Measurements from ENCODE around the gene GLCCI1. TPM values are rescaled to one million over a fixed set of nuclear protein-coding genes. Genes with fewer than 3 reads are reported as not detected.

GLCCI1 gene
- 10 to 100 TPM; 15.6 to 24.0 (median 21.7) TPM for total RNA-seq

GRCh38 chr7:7968544-7969305 is at the start of gene GLCCI1:
Gene GLCCI1 (plus strand): TSS chr7:7968796. CDS start chr7:7969351, 555 bp downstream.
- TF ChIP-seq CTCF (IDR thresholded peaks at IDR 0.05; ENCODE audit: low read depth) = no peak

GRCh38 chr7:7919449-7919945 is 49.1 kb upstream of the GLCCI1 start:
- no peak for TF ChIP-seq CTCF (IDR thresholded peaks at IDR 0.05; ENCODE audit: low read depth)

GRCh38 chr7:7920056-7920455 is 48.5 kb upstream of the GLCCI1 start:
- TF ChIP-seq CTCF (IDR thresholded peaks at IDR 0.05; ENCODE audit: low read depth) = no peak

- TF ChIP-seq CTCF (IDR thresholded peaks at IDR 0.05; ENCODE audit: low read depth) = no peak
Observed at GRCh38 chr7:7920481-7920880, 48.1 kb upstream of the GLCCI1 start.

GRCh38 chr7:7921830-7922229 is 46.8 kb upstream of the GLCCI1 start:
- no peak for TF ChIP-seq CTCF (IDR thresholded peaks at IDR 0.05; ENCODE audit: low read depth)

GRCh38 chr7:7922684-7923385 is 45.8 kb upstream of the GLCCI1 start:
- TF ChIP-seq CTCF (IDR thresholded peaks at IDR 0.05; ENCODE audit: low read depth) = no peak

GRCh38 chr7:7923818-7924217 is 44.8 kb upstream of the GLCCI1 start:
- no peak for TF ChIP-seq CTCF (IDR thresholded peaks at IDR 0.05; ENCODE audit: low read depth)

All from subcutaneous adipose tissue (tissue), 4 donors.